BLaER1 treated with 17β-estradiol and CSF1 and Interleukin-3, amounts not matched to agents 10 nM and 100 nM (cell line): Measurements from ENCODE around the gene ARHGEF6.

ENCODE experiments used
- H3K27ac ChIP-seq, 11 experiments: shearing (Covaris generic); formaldehyde crosslinking; 2 replicates each; pipeline ENCODE4 v1.8.1; 2022
- H3K27me3 ChIP-seq, 11 experiments: shearing (Covaris generic); formaldehyde crosslinking; 2 replicates each; pipeline ENCODE4 v1.8.1; 2022
- H3K36me3 ChIP-seq, 11 experiments: shearing (Covaris generic); formaldehyde crosslinking; 2 replicates each; pipeline ENCODE4 v1.8.1; 2022
- H3K4me1 ChIP-seq, 10 experiments: shearing (Covaris generic); formaldehyde crosslinking; 2 replicates each; pipeline ENCODE4 v1.8.1; 2022
- H3K4me2 ChIP-seq, 11 experiments: shearing (Covaris generic); formaldehyde crosslinking; 2 replicates each; pipeline ENCODE4 v1.8.1; 2022
- H3K4me3 ChIP-seq, 10 experiments: shearing (Covaris generic); formaldehyde crosslinking; 2 replicates each; pipeline ENCODE4 v1.8.1; 2022
- H3K9ac ChIP-seq, 11 experiments: shearing (Covaris generic); formaldehyde crosslinking; 2 replicates each; pipeline ENCODE4 v1.8.1; 2022
- H3K9me3 ChIP-seq, 11 experiments: shearing (Covaris generic); formaldehyde crosslinking; replicated peaks in 1 of 11; 2 replicates each; pipeline ENCODE4 v1.8.1; 2022
- H4K20me1 ChIP-seq, 11 experiments: shearing (Covaris generic); formaldehyde crosslinking; 2 replicates each; pipeline ENCODE4 v1.8.1; 2022
- Cebpa-rat ChIP-seq, 11 experiments: shearing (Covaris generic); IDR thresholded peaks; 2 replicates each; pipeline ENCODE4 v1.8.1; 2022

Gene ARHGEF6

GRCh38 chrX:136733613-136734012 is 47.1 kb downstream of the ARHGEF6 start:
- H4K20me1 ChIP-seq = peaks cover 0 to 2% (median 0%) of the 10 kb centered on the region in 11 experiments; a peak in 1 of 22 replicates
- H3K4me1 ChIP-seq = peaks cover 21 to 36% (median 27%) of the 10 kb centered on the region in 10 experiments
- no peak overlapping the region for H3K9ac ChIP-seq
- H3K4me2 ChIP-seq = peak overlapping the region in 1 of 11 experiments; percentile 10; a peak in 2 of 22 replicates
- H3K9me3 ChIP-seq = peaks cover 0 to 6% (median 0%) of the 10 kb centered on the region in 11 experiments; a peak in 6 of 22 replicates
- H3K27me3 ChIP-seq = peaks cover 80 to 91% (median 86%) of the 10 kb centered on the region in 11 experiments
- H3K27ac ChIP-seq = 0 out of 22 replicates have a peak overlapping the region, but pooled peaks of 1 of the 11 experiments have one; percentile 15
- no peak overlapping the region for H3K4me3 ChIP-seq
- no peak for TF ChIP-seq Cebpa-rat (IDR thresholded peaks at IDR 0.05)
- H3K36me3 ChIP-seq = peaks cover 0 to 30% (median 8%) of the 10 kb centered on the region in 11 experiments; a peak in 8 of 22 replicates

- Histone ChIP-seq H3K9me3 (peaks cover 0 to 16% (median 0%) of the 10 kb centered on the region in 11 experiments; a peak in 6 of 22 replicates), H3K4me2 (no peak overlapping the region), H3K27ac (no peak overlapping the region), H3K4me3 (no peak overlapping the region), H3K4me1 (peaks cover 19 to 43% (median 31%) of the 10 kb centered on the region in 10 experiments), H3K9ac (no peak overlapping the region), H3K27me3 (peaks cover 75 to 87% (median 80%) of the 10 kb centered on the region in 11 experiments), H3K36me3 (peaks cover 0 to 25% (median 6%) of the 10 kb centered on the region in 11 experiments; a peak in 6 of 22 replicates), H4K20me1 (no peaks in the 10 kb centered on the region)
- TF ChIP-seq Cebpa-rat (IDR thresholded peaks at IDR 0.05) = no peak
These were observed 48.9 kb downstream of the ARHGEF6 start for GRCh38 chrX:136731798-136732197.

- Histone ChIP-seq H3K9ac (no peak overlapping the region), H3K27me3 (peaks cover 75 to 87% (median 80%) of the 10 kb centered on the region in 11 experiments), H3K4me1 (peaks cover 14 to 38% (median 28%) of the 10 kb centered on the region in 10 experiments), H3K36me3 (peaks cover 0 to 25% (median 6%) of the 10 kb centered on the region in 11 experiments; a peak in 6 of 22 replicates), H3K4me3 (no peak overlapping the region), H3K27ac (no peak overlapping the region), H3K4me2 (no peak overlapping the region), H4K20me1 (no peaks in the 10 kb centered on the region), H3K9me3 (peaks cover 0 to 16% (median 0%) of the 10 kb centered on the region in 11 experiments; a peak in 6 of 22 replicates)
- TF ChIP-seq Cebpa-rat (IDR thresholded peaks at IDR 0.05) = no peak
These were observed 49.4 kb downstream of the ARHGEF6 start for GRCh38 chrX:136731207-136731782.

- peak overlapping the region in 3 of 11 experiments; percentile 26 to 54 (median 32); a peak in 2 of 22 replicates for H3K27ac ChIP-seq
- peaks cover 62 to 88% (median 77%) of the 10 kb centered on the region in 11 experiments for H3K27me3 ChIP-seq
- no peak overlapping the region for H3K4me3 ChIP-seq
These were observed 52.3 kb downstream of the ARHGEF6 start for GRCh38 chrX:136728393-136728792.

GRCh38 chrX:136725441-136726104 is 55.2 kb downstream of the ARHGEF6 start:
- Histone ChIP-seq H3K27me3 (peaks cover 53 to 87% (median 75%) of the 10 kb centered on the region in 11 experiments), H4K20me1 (no peaks in the 10 kb centered on the region; a peak in 2 of 22 replicates), H3K9ac (no peak overlapping the region), H3K27ac (no peak overlapping the region; a peak in 1 of 22 replicates), H3K4me2 (no peak overlapping the region), H3K4me3 (no peak overlapping the region), H3K36me3 (peaks cover 0 to 20% (median 3%) of the 10 kb centered on the region in 11 experiments; a peak in 5 of 22 replicates), H3K9me3 (peaks cover 4 to 36% (median 15%) of the 10 kb centered on the region in 11 experiments; a peak in 19 of 22 replicates), H3K4me1 (peaks cover 0 to 17% (median 9%) of the 10 kb centered on the region in 10 experiments; a peak in 14 of 20 replicates)
- TF ChIP-seq Cebpa-rat (IDR thresholded peaks at IDR 0.05) = no peak

More at GRCh38 chrX:136728393-136728792, 52.3 kb downstream of the ARHGEF6 start:
- H3K4me2 ChIP-seq = peak overlapping the region in 5 of 11 experiments; percentile 14 to 44 (median 35); a peak in 4 of 22 replicates
- H3K4me1 ChIP-seq = peaks cover 0 to 17% (median 9%) of the 10 kb centered on the region in 10 experiments; a peak in 14 of 20 replicates
- TF ChIP-seq Cebpa-rat (IDR thresholded peaks at IDR 0.05) = no peak
- no peaks in the 10 kb centered on the region; a peak in 1 of 22 replicates for H4K20me1 ChIP-seq
- no peak overlapping the region for H3K9ac ChIP-seq
- peaks cover 0 to 16% (median 0%) of the 10 kb centered on the region in 11 experiments; a peak in 6 of 22 replicates for H3K9me3 ChIP-seq
- peaks cover 0 to 25% (median 6%) of the 10 kb centered on the region in 11 experiments; a peak in 5 of 22 replicates for H3K36me3 ChIP-seq

GRCh38 chrX:136718091-136718490 is 62.6 kb downstream of the ARHGEF6 start:
- no peak overlapping the region for H3K9ac ChIP-seq
- peaks cover 0 to 7% (median 0%) of the 10 kb centered on the region in 11 experiments; a peak in 2 of 22 replicates for H4K20me1 ChIP-seq
- peaks cover 0 to 13% (median 0%) of the 10 kb centered on the region in 11 experiments; a peak in 2 of 22 replicates for H3K36me3 ChIP-seq
- no peak overlapping the region for H3K4me2 ChIP-seq
- no peak for TF ChIP-seq Cebpa-rat (IDR thresholded peaks at IDR 0.05)
- H3K9me3 ChIP-seq = peaks cover 4 to 22% (median 12%) of the 10 kb centered on the region in 11 experiments; a peak in 18 of 22 replicates
- H3K27ac ChIP-seq = no peak overlapping the region
- H3K27me3 ChIP-seq = peaks cover 65 to 98% (median 90%) of the 10 kb centered on the region in 11 experiments
- no peak overlapping the region for H3K4me3 ChIP-seq
- peaks cover 18 to 30% (median 22%) of the 10 kb centered on the region in 10 experiments for H3K4me1 ChIP-seq

GRCh38 chrX:136714626-136715599 is 65.8 kb downstream of the ARHGEF6 start:
- H3K9me3 ChIP-seq = no peaks in the 10 kb centered on the region

More at GRCh38 chrX:136714626-136715599, 65.8 kb downstream of the ARHGEF6 start:
- Histone ChIP-seq H3K4me3 (peak overlapping the region in 2 of 10 experiments; percentile 10 to 29; a peak in 2 of 20 replicates), H3K4me2 (peak overlapping the region; percentile 35 to 70 (median 56)), H3K27me3 (peaks cover 65 to 100% (median 96%) of the 10 kb centered on the region in 11 experiments), H3K36me3 (peaks cover 0 to 4% (median 0%) of the 10 kb centered on the region in 11 experiments; a peak in 2 of 22 replicates), H3K4me1 (peaks cover 18 to 44% (median 28%) of the 10 kb centered on the region in 10 experiments), H3K27ac (peak overlapping the region in 10 of 11 experiments; percentile 42 to 66 (median 54); a peak in 19 of 22 replicates), H3K9ac (peak overlapping the region in 9 of 11 experiments; percentile 15 to 59 (median 42); a peak in 11 of 22 replicates), H4K20me1 (peaks cover 0 to 7% (median 0%) of the 10 kb centered on the region in 11 experiments; a peak in 2 of 22 replicates)
- no peak for TF ChIP-seq Cebpa-rat (IDR thresholded peaks at IDR 0.05)
